GM23338 (cell line): ENCODE data around the gene FOXM1.

ENCODE experiments used
- CREB1 ChIP-seq: fragments of 250-450 bp; sonication (Bioruptor Pico); IDR thresholded peaks from 2 replicates; pipeline ENCODE4 v1.5.0; 2020; ENCODE audit warnings: low read depth, mild to moderate bottlenecking, moderate library complexity
- CTCF ChIP-seq, 2 experiments: fragments of 200-600 bp in 1 of 2; sonication (generic) in 1 of 2; conservative IDR thresholded peaks; 2 replicates each; pipeline versions ENCODE4 v1.5.1 to v1.6.1; 2016 to 2017; ENCODE audit warnings: antibody characterized with exemption in 2 of 2, low read depth in 2 of 2, mild to moderate bottlenecking in 2 of 2, moderate library complexity in 1 of 2
- EZH2phosphoT487 ChIP-seq: fragments of 200-600 bp; sonication (generic); IDR thresholded peaks from one replicate; pipeline ENCODE4 v1.8.1; 2018; ENCODE audit warnings: antibody characterized with exemption; ENCODE audit not compliant: unreplicated experiment
- POLR2AphosphoS5 ChIP-seq: IDR thresholded peaks from 2 replicates; pipeline ENCODE4 v1.6.1; 2016; ENCODE audit warnings: antibody characterized with exemption, low read depth
- STAT1 ChIP-seq: IDR thresholded peaks from one replicate; pipeline ENCODE4 v1.6.1; 2016; ENCODE audit warnings: antibody characterized with exemption; ENCODE audit not compliant: unreplicated experiment
- TF ChIP-seq, protein P1 (sequence below): IDR thresholded peaks from one replicate; pipeline ENCODE4 v1.6.1; 2018; ENCODE audit warnings: antibody characterized with exemption; ENCODE audit not compliant: unreplicated experiment

GRCh38 chr12:2876431-2877046, 435 bp downstream of the FOXM1 start:
- TF ChIP-seq CTCF (conservative IDR thresholded peaks at IDR 0.05; ENCODE audit: low read depth in 2 of 2) (no peak), STAT1 (no peak), POLR2AphosphoS5 (0 out of 2 replicates have a peak, but pooled peaks have one; percentile 2), CREB1 (CRISPR knock-in tag) (no peak), EZH2phosphoT487 (no peak)
- TF ChIP-seq, protein P1, sequence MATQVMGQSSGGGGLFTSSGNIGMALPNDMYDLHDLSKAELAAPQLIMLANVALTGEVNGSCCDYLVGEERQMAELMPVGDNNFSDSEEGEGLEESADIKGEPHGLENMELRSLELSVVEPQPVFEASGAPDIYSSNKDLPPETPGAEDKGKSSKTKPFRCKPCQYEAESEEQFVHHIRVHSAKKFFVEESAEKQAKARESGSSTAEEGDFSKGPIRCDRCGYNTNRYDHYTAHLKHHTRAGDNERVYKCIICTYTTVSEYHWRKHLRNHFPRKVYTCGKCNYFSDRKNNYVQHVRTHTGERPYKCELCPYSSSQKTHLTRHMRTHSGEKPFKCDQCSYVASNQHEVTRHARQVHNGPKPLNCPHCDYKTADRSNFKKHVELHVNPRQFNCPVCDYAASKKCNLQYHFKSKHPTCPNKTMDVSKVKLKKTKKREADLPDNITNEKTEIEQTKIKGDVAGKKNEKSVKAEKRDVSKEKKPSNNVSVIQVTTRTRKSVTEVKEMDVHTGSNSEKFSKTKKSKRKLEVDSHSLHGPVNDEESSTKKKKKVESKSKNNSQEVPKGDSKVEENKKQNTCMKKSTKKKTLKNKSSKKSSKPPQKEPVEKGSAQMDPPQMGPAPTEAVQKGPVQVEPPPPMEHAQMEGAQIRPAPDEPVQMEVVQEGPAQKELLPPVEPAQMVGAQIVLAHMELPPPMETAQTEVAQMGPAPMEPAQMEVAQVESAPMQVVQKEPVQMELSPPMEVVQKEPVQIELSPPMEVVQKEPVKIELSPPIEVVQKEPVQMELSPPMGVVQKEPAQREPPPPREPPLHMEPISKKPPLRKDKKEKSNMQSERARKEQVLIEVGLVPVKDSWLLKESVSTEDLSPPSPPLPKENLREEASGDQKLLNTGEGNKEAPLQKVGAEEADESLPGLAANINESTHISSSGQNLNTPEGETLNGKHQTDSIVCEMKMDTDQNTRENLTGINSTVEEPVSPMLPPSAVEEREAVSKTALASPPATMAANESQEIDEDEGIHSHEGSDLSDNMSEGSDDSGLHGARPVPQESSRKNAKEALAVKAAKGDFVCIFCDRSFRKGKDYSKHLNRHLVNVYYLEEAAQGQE = no peak
